Fibroblast of skin of right quadriceps (primary cell): ENCODE data around the gene PDE8A.
A peak's percentile ranks its signal among the peaks of the same experiment; 100 is the strongest.
"Not testable (repeated sequence)": the region's sequence is repeated elsewhere in the genome, so short reads cannot be mapped to it uniquely, and the experiment has no call there.

Experiments used
- DNase-seq: peaks from one replicate; pipeline ENCODE4 v3.0.0-alpha.2; 2013

The PDE8A gene

GRCh38 chr15:84991014-84991712, 9.5 kb downstream of the PDE8A start:
- no peak for DNase-seq

DNA sequence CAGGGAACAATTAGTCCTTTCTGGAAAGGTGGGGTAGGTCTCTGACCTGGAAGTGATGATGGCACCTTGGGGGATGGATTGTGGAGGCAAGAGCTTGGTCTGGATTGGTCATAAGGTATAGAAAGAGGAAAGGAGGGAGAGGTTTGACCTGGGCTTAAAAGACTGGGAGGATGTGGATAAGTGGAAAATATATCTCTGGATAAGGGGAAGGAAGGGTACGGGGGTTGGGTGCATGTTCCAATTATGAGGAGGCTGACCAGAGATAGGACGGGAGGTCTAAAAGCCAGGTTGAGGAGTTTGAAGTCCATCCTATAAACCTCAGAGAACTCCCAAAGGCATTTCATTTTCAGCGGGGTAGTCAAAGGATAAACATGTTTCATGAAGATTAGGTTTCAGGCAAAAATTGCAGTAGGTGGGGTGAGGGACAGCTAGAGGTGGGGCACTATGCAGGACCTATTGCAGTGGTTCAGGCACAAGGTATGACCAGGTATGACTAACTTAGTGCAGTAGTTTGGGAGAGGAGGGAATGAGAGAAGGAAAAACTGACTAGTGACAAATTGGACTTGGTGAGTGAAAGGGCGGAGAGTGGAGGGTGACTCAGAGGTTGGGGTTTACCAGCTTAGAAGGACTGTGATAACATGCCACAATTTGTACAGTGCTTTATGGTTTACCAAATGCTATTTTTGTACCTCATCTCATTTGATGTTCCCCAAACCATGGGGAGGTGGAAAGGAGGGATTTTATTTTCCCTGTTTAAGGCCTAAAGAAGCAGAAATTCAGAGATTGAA, 10.7 kb downstream of the PDE8A start:
- DNase-seq, result peak; percentile 64

DNA sequence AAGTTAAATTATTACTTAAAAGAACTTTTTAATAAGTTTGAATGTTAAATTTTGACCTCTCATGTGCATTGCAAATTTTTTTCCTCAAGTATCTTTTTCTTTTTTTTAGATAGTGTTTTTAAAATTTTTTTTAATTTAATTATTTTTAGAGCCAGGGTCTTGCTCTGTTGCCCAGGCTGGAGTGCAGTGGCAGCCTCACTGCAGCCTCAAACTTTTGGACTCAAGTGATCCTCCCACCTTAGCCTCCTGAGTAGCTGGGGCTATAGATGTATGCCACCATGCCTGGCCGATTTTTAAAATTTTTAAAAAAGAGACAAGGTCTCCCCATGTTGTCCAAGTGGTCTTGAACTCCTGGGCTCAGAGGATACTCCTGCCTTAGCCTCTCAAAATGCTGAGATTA, 14.4 kb downstream of the PDE8A start:
- DNase-seq, result no peak

- DNase-seq, result not testable (repeated sequence)
These were observed 15.1 kb downstream of the PDE8A start for GRCh38 chr15:84996714-84997113.

DNA sequence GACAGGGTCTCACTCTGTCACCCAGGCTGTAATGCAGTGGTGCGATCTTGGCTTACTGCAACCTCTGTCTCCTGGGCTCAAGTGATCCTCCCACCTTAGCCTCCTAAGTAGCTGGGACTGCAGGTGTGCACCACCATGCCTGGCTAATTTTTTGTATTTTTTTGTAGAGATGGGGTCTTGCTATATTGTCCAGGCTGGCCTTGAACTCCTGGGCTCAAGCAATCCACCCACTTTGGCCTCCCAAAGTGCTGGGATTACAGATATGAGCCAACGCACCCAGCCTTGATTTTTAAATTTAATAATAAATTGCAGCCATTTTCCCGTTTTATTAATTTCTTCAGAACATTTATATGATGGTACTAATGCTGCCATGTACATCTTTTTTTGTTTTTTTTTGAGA, 15.6 kb downstream of the PDE8A start:
- not testable (repeated sequence) for DNase-seq

GRCh38 chr15:85000189-85000864, 18.7 kb downstream of the PDE8A start:
- no peak for DNase-seq

GRCh38 chr15:85000937-85001336, 19.3 kb downstream of the PDE8A start:
- no peak for DNase-seq

DNA sequence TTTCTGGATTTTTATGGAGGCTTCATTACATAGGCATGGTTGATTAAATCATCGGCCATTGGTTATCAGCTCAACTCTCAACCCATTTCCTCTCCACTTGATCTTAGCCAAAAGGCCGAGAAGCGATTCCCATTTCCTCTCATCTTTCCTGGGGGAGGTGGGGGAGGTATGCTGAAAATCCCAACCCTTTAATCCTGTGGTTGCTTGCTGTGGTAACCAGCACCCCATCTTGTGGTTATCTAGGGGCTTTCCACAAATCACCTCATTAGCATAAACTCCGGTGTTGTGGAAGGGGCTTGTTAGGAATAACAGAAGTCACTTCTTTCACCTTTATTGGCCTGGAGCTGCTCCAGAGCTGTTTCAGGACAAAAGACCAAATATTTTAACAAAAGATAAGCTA, 20.9 kb downstream of the PDE8A start:
- no peak for DNase-seq

- DNase-seq, result no peak
These were observed 22.1 kb downstream of the PDE8A start for GRCh38 chr15:85003593-85004312.

GRCh38 chr15:85004550-85004949, 22.9 kb downstream of the PDE8A start:
- DNase-seq, result no peak

GRCh38 chr15:85005319-85005718, 23.7 kb downstream of the PDE8A start:
- no peak for DNase-seq

GRCh38 chr15:85005746-85006145, 24.1 kb downstream of the PDE8A start:
- no peak for DNase-seq

DNA sequence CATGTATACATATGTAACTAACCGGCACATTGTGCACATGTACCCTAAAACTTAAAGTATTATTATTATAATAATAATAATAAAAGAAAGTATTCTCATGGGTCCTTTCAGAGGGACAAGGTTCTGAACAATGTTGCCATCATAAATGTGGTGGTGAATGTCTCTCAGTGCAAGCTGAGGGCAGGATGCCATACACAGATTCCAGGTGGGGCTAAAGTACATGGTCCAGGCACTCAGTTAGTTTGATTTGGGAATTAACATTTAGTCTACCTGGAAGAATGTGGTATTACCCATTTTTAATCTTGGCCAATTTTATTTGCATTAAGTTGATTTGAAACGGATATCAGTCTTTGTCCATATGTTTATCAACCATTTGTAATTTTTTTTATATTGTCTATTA, 24.5 kb downstream of the PDE8A start:
- DNase-seq, result no peak

DNA sequence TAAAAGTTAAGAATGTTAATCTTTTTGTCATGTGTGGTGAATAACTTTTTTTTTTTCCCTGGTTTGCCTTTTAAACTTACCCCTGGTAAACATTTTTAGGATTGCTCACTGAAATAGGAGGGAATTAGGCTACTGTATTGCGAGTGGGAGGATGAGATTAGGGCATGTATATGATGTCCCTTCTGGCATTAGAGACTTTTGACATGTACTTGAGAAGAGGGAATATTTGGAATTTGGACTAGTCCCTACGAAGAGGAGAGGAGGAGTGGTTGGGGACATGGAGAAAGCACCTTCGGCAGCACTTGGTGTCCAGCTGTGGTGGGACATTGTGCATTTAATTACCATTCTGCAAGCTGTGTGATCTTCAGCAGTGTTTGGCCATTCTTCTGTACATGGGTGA, 25.0 kb downstream of the PDE8A start:
- no peak for DNase-seq

- DNase-seq, result no peak
These were observed 25.5 kb downstream of the PDE8A start for GRCh38 chr15:85007137-85007536.

- DNase-seq, result no peak
These were observed 26.2 kb downstream of the PDE8A start for GRCh38 chr15:85007741-85008397.

DNA sequence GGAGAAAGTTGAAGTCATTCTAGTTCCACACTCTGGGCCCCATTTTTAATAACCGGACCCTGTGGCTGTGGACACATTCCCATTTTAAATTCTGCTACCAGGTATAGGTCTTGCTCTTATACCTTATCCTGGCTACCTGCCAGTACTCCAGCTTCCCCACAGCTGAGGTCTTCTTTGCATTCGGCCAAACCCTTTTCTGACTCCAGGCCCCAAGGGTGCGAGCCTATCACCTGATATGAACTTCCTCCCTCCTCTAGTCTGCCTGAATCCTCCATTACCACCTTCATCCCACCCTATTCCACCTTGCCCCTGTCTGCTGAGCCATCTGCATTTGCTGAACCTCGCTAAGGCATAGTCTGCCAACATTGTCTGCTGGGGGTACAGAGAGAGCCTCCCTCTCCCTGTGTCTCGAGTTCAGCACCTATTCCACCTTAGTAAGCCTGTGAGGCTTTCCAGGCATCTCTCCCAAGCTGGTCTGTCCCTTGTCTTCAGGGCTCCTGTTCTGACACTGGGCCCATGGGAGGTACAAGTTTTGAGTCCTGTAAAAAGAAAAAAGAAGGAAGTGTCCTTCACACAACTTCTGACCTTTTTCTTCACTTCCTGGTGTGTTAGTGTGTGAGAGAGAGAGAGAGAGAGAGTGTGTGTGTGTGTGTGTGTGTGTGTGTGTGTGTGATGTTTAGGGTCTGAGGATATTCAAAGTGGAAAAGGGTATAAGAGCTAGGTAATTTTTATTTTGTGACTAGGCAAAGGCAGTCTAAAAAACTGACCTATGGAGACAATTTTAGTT, 27.0 kb downstream of the PDE8A start:
- DNase-seq, result no peak

- no peak for DNase-seq
These were observed 27.8 kb downstream of the PDE8A start for GRCh38 chr15:85009435-85009834.

GRCh38 chr15:85010071-85010385, 28.4 kb downstream of the PDE8A start:
- DNase-seq, result no peak

DNA sequence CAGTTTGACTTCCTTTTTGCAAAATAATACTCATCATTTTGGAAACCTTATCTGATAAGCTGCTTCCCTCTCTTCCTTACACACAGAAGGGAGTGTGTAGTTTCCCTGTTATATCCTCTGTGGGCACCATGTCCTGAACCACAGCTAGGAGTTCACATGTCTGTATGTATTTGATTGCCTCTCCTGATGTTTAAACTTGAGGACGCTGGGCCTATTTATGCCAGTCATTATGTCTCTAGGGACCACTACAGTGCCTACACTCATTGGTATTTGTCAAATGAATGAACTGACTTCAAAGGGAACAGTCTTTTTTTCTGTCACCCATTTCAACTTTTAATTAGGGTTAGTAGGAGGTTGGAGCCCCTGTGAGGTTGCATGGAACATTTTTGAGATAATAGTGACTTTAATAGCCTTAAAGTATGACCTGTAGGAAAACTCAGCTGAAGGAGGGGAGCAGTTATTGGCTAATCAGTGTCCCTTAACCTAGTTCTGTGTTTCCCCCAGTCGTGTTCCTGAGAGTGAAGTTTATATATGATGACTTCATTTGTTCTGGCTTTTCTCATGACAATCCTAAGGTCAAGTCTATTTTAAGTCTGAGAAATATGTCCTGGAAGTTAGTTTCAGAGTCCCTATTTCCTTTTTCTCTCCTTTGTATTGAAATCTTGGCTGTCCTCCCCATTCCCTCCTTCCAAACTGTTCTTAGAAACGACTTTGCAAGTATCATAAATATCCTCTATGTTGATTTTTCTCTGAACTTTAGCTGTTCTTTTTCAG, 28.9 kb downstream of the PDE8A start:
- peak; percentile 41 for DNase-seq

DNA sequence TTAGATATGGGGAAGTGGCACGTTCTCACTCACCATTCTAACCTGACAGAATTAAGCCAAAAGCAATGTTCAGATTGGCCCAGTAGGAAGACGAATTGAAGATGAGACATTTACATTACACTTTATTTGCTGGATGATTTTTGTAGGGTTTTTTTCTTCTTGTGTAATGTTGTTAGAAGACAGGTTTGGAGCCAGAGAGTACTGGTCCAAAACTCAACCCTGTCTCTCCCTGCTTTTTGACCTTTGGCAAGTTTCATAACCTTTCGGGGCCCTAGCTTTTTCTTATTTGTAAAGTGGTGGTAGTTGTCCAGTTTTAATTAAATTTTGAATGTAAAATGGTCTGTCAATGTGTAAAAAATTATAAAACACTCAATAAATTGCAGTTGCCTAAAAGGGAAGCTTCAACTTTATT, 29.5 kb downstream of the PDE8A start:
- no peak for DNase-seq
